ENCODE results near the gene MYLK2.

The MYLK2 gene

DNA sequence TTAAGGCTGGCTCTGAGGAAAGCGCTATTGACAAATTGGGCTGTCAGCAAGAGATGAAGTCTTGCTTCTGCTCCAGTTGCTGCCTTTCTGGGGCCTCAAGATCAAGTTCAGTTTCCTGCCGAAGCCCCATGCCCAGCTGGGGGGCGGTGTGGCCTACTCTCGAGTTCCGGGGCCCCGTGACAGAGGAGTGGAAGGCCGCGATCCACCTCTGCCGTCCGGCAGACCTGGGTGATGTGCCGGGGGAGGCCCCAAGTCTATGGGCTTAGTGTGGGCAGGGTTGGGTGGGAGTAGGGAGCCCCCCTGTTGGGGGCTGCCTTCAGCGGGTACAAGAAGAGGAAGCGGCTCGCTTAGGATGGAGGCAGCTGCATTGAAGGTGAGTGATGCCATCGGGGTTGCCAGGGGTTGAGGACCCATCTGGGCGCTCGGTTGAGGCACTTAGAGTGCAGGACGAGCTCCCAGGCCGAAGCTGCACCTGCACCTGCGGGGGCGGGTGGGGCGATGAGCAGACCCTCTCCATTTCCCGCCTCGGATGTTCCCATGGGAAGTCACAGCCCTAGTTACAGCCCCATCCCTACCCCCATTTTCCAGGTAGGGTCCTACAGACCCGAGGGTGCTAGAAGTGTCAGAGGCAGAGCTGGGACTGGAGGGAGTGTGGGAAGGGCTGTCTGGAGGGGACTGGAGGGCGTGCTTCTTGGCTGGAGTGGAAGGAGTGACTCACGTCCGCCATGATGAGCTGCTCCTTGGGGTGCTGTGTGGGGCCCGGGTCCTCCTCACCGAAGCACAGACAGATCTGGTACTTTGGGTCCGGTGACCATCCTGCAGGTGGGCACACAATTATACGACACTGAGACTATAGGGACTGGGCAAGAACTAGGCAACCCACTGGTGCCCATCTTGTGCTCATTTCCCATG is 29.2 kb downstream of the MYLK2 start:
- no peak for DNase-seq (ENCODE audit: low read depth, low spot score)
- no peak overlapping the region for H3K27ac ChIP-seq

DNA sequence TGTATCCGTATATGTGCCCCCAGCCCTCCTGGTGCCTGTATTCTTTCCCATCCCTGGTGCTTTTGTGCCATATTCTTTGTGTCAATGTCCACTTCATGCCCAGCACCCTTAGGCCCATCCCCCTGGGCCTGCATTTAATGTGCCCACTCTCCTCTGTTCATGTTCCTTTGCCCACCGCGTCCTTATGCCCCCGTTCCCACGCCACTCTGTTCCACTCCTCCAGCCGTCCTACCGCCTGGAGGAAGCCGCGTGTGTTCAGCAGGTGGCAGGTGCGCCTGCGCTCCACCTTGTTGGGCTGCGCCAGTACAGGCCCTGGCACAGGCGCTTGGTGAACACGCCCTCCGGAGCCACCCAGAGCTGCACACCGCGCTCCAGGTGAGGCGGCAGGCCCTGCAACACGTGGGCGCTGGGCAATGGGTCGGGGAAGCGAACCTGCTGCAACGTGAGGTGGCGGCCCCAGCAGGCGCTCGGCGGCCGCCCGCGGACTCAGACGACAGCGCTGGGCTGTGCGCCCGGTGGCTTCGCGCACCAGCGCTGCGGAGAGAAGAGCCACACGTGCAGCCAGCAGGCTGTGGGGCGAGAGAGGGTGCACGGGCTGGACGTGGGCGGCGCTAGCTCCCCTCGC is 30.3 kb downstream of the MYLK2 start:
- peak; percentile 41 for DNase-seq (ENCODE audit: low read depth, low spot score)
- no peak overlapping the region for H3K27ac ChIP-seq

DNA sequence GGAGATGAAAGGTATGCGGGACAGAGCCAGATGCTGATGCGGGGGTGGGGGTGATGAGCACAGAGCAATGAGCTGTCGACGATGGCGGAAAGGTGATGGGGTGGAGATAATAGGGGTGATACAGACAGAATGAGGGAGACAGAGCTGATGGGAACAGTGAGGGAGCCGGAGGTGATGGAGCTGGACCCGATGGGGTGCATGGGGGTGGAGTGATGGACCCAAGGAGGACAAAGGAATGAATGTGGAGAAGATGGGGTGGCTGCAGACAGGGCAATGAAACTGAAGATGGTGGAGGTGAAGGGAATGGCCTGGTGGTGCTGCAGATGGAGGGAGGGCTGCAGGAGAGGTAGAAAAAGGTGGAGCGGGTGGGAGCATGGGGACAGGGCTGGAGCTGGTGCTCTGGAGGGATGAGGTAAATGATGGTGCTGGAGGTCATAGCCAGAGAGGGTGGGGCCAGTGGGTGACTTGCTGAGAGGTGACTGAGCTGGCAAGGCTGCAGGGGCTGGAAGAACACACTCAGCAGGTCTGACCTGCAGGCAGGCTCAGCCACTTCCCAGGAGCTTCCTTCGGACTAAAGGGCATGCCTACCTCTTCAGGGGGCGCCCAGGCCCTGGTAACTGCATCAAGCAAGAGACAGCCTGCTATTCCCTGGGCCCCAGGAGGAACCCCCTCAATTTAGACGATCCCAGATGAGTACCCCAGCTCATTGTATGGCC is 32.2 kb downstream of the MYLK2 start:
- DNase-seq (ENCODE audit: low read depth, low spot score) = no peak
- no peak overlapping the region for H3K27ac ChIP-seq

DNA sequence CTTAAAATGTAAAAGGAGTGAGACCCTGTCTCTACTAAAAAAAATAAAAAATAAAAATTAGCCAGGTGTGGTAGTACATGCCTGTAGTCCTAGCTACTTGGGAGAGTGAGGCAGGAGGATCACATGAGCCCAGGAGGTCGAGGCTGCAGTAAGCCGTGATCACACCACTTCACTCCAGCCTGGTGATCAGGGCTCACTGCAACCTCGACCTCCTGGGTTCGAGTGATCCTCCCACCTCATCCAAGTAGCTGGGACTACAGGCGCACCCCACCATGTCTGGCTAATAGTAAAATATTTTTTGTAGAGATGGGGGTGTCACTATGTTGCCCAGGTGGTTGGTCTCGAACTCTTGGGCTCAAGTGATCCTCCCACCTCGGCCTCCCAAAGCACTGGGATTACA is 34.3 kb downstream of the MYLK2 start:
- H3K27ac ChIP-seq = no peak overlapping the region
- no peak for DNase-seq (ENCODE audit: low read depth, low spot score)

DNA sequence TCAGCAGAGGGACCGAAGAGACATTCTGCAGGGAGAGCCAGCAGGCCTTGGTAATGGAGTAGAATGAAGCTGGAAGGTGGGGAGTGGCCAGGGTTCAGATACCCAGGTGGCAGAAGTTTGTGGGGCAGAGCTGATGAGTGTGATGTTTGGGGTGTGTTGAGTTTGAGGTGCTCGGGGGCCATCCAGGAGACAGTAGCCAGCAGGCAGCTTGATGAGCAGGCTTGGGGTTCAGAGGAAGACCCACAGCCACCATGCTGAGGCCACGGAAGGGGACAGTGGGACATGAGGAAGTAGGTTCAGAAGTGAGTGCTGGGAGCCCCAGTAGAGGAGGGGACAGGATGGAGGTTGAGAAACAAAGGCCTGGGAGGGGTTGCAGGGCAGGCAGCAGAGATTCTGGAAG is 37.4 kb downstream of the MYLK2 start:
- DNase-seq (ENCODE audit: low read depth, low spot score) = no peak
- H3K27ac ChIP-seq = no peak overlapping the region

DNA sequence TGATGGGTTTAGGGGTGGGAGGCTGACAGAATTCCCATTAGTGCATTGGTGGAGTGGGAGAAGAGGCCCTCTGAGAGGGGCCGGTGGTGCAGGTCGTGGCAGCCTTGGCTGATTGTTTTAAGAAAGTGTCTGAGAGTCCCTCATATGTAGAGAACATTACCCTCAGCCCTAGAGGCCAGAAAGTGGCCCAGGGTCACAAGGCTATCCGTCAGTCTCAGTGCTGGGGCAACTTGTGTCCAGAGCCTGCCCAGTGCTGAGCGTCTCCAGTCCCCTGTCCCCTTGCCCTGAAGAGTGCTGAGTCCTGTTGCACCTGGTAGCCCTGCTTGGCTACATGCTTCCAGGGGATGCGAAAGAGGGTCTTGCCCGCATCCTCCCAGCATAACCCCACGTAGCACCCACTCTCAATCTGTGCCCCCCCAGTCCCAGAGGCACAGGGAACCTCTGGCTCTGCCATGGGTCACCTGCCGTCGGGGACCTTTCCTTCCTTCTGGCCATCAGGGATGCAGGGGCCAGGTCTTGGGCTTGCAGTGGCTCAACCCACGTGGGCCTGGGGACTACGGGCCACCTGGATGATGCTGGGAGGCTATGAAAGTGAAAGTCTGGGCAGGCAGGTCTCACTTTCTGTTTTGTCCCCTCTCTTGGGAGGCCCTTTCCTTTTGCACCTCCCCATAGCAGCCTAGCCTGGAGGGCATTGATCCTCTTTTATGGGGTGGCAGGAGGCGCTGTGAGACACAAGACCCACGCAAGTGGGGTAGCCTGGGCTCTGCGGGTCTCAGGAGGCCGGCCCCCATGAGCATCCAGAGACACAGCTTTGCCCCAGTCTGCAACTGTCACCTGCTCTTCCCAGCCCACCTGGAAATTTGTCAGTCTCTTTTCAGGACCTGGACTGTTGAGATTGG is 39.0 kb downstream of the MYLK2 start:
- DNase-seq (ENCODE audit: low read depth, low spot score) = no peak
- no peak overlapping the region for H3K27ac ChIP-seq

DNA sequence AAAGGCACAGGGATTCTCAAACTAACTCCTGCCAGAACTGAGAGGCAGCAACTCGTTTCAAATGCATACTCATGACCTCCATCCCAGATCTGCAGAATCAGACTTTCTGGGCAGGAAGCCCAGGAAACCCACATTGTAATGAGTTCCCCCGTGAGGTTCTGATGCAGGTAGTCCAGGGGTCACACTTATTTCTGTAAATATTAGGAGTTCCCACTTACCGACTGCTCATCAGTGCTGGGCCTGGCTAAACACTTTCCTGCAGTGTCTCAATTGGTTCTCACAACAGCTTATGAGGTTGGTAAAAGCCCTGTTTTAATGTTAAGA is 39.6 kb downstream of the MYLK2 start:
- no peak overlapping the region for H3K27ac ChIP-seq
- no peak for DNase-seq (ENCODE audit: low read depth, low spot score)

DNA sequence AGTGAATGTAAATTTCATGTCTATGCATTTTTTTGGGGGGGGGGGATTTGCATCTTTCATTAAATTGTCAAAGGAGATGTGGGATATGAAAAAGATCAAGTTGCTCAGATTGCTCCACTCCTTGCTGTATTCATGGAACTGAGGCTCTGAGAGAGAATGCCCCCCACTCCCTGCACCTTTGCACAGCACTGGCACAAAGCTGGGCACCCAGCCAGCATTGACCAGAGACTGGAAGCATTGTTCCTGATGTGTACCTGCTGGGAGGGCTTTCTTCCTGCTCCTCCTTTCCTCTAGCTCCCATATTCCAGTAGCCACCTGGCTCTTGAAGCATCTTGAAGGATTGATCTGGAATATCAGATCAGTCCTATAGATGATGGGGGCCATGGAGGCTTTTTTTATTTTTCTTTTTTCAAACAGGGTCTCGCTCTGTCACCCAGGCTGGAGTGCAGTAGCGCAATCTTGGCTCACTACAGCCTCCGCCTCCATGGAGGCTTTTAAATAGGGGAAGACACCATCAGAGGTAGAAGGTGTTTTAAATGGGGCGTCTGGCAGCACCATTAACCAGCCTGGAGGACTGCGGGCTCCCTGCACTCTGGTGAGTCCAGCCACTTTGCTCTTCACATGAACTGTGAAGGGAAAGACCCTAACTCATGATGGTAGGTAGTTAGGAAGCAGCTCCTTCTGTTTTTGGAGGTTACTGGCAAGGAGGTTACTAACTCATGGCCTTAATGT is 40.3 kb downstream of the MYLK2 start:
- H3K27ac ChIP-seq = no peak overlapping the region
- DNase-seq (ENCODE audit: low read depth, low spot score) = no peak

DNA sequence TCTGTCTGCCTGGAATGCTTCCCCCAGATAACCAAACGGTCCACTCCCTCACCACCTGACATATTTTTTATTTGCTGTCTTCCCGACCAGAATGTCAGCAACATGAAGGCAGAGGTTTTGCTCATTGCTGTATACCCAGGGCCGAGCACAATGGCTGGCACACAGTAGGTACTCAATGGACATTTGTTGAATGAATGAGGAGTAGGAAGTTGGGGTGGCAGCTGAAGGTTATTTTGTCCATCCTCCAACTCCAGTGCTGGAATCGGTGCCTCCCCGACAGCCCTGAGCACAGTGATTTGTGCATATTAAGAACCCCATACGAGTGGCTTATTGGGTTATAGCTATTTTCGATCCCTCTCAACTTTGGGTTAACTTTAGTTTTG is 40.8 kb downstream of the MYLK2 start:
- no peak overlapping the region for H3K27ac ChIP-seq
- no peak for DNase-seq (ENCODE audit: low read depth, low spot score)

DNA sequence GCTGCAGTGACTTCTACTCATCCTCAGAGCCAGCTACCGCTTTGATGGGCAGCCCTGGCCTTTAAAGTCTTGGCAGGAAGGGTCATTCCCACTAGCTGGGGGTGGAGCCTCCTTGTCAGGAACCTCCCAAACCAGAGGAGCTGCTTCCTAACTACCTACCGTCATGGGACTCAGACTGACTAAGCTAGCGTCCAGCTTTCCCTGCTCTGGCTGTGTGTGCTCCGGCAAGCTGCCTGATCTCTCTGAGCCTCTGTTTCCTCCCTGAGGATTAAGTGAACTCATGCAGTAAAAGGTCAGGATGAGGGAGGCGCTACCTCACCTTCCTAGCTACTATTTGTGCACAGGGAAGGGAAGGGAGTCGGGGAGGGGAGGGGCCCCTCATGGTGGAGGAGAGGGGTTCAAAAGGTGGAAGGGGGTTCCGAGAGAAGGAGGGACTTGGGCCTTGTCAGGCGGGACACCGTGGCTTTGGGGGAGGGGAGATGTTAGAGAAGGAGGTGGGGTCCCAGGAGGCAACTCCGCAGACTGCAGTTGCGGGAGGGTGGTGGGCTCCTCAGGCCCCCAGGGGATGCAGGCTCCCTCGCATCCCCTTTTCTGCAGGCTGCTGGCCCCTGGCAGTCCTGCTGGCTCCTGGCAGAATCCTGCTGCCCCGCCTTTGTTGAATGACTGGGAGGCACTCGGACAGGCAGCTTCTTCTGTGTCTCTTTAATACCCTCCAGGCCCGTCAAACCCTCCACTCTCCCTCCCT is 41.4 kb downstream of the MYLK2 start:
- peak; percentile 37 for DNase-seq (ENCODE audit: low read depth, low spot score)
- H3K27ac ChIP-seq = no peak overlapping the region

DNA sequence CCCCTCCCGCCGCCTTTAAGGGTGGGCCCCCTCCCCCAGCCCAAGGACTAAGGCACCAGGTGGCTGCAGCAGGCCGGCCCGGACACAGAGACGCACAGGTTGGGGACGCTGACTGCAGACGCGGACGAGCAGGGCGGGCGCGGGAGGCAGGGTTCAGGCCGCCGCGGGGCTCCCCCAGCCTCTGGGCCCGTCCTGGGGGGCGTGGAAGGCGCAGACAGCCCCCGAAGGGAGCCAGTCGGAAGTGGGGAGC is 41.9 kb downstream of the MYLK2 start:
- no peak for DNase-seq (ENCODE audit: low read depth, low spot score)
- no peak overlapping the region for H3K27ac ChIP-seq

DNA sequence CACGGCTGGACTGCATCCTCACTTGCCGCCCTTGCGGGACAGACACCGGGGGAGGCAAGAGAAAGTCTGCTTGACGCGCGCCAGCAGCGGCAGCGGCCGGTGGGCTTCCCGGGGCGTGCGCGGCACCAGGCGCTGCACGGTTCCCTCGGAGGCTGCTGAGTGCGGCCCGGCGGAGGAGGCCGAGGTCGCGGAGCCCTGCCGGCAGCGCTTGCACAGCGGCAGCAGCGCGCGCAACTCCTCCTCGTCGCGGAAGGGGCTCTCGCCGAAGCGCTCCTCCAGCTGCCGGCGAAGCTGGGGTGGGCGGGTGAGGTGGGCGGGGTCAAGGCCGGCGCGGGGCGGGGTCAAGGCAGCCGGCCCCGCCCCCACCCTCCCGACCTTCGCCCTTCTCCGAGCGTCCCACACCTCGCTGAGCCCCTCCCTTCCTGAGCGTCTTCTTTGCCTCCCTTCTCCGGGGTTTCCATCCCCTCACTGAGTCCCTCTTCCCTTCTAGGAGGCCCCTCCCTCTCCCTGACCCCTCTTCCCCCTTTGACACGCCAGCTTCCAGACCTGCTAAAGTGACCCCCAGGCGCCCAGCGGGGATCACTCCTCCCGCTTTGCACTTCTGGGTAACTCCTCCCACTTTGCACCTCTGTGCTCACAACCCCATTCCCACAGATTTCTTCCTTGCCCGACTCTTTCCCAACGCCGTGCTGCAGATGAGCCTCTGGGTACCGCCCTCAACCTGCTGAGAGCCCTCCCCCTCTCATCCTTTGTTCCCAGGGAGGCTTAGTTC is 42.4 kb downstream of the MYLK2 start:
- H3K27ac ChIP-seq = no peak overlapping the region
- DNase-seq (ENCODE audit: low read depth, low spot score) = no peak

DNA sequence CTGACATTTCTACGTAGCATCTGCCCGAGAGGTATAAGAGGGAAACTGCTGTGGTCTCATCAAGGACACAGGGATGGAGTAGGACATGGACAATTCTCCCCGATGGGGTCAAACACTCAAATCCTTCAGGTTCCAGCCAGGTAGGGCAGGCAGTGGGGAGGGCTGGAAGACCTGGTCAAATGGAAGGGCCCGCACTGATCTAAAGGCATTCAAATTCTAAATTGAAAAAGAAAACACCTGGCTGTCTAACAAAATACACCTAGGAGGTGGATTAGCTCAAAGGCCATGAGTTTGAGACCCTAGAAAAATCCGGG is 43.0 kb downstream of the MYLK2 start:
- no peak for DNase-seq (ENCODE audit: low read depth, low spot score)
- H3K27ac ChIP-seq = no peak overlapping the region

DNA sequence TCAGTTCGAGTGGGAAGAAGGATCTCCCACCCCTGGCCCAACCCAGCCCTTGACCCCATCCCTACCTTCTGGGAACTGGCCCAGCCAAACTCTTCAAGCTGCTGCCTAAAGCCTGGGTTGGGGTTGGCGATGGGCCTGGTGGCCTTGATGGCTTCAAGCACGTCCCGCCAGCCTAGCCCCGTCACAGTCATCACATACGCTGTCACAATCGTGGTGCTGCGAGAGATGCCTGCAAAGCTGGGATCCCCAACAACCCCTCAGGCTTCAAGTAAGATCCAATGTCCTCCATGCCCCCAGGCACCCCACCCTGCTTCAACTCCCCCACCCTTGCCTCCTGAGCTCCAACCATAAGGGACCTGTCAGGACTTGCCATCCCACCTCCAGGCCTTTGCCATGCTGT is 43.4 kb downstream of the MYLK2 start:
- H3K27ac ChIP-seq = no peak overlapping the region
- DNase-seq (ENCODE audit: low read depth, low spot score) = no peak

DNA sequence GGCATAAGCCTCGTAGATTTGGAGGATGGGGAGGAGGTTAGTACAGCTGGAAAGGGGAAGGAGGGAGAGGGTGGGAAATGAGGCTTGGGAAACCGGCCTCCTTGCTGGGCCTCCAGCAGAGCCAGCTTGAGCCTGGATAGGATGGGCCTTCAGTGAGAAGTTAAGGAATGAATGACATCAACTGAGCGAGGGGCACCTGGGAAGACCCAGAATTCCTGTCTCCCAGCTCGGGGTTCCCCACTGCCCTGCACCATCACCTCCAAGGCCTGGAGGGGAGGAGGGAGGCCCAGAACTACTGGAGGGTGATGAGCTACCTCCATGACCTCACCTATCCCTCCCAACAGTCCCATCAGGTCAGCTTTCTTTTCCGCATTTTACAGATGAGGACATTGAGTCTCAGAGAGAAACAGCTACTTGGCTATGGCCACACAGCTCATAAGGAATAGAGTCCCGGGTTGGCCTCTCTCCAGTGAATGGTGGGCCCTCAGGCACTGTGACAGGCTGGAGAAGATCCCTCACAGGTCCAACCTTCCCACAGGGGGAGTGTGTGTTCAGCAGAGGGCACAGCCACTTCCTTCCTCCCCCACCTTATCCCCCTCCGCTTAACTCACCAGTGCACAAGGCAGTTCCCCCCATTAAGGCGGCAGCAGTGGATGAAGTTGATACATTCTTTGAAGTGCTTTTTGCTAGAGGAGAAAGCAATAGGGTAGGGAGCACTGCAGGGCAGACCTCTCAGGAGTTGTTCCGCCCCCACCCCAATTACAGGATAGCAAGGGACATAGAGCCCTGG is 44.3 kb downstream of the MYLK2 start:
- no peak for DNase-seq (ENCODE audit: low read depth, low spot score)
- no peak overlapping the region for H3K27ac ChIP-seq

DNA sequence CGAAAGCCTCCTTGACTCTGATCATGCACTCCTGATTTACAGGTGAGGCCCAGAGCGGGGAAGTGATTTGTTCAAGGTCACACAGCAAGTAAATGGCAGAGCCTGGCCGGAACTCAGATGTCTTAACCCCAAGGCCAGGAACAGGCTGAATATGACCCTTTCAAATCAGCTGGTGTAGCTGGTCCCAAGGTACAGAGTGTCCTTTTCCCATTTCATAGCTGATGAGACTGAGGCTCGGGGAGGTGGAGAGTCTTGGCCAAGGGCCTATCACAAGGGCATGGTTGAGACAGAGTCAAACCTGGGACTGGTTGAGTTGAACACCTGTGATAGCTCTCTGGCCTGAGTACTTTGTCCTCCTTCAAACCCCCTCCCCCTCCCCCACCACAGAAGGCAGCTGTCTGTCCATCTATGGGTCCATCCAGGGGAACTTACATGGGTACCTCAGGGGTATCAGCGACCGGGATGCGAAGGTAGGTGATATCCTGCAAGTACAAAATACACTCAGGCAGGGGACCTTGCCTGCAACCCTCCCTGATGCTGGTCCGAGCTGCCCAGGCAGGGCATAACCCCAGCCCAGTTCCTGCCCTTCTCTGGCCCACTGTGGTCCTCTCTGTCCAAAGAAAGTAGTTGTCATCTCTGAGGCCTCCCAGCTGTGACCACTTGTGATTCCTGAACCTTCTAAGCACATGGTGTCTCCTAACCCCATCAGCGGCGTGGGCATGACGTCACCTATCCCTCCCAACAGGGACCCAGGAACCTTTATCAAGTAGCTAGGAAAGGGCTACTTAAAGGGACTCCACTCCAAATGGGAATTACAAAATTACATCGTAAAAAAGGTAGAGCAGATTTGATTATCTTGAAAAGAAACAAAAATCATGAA is 45.6 kb downstream of the MYLK2 start:
- no peak for DNase-seq (ENCODE audit: low read depth, low spot score)

DNA sequence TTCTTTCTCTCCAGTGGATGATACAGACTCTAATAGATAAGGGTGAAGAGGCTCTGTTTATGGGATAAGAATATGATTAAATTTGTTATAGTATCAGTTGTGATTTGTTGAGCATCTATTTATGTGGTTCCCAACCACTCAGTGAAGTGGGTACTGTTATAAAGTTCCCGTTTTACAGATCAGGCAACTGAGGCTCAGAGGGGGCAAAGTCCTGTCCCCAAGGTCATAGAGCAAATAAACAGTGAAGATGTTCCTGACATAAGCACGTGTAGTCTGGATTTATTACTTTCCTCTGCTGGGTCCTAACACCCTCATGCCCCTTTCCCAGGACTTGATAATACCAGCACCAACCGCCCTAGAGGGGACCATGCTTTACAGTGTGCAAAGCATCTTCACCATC is 47.1 kb downstream of the MYLK2 start:
- DNase-seq (ENCODE audit: low read depth, low spot score) = no peak

More for the DNA sequence above, 45.6 kb downstream of the MYLK2 start:
- H3K27ac ChIP-seq = no peak overlapping the region

More for the DNA sequence above, 47.1 kb downstream of the MYLK2 start:
- no peak overlapping the region for H3K27ac ChIP-seq

Measured in epithelial cell of prostate (primary cell).